Esophagus muscularis mucosa (tissue), 4 donors: ENCODE measurements around the gene LYSMD1. TPM values are rescaled to one million over a fixed set of nuclear protein-coding genes. Genes with fewer than 3 reads are reported as not detected.
"Not testable (repeated sequence)": the region's sequence is repeated elsewhere in the genome, so short reads cannot be mapped to it uniquely, and the experiment has no call there.

Experiments
- DNase-seq: peaks from one replicate; pipeline ENCODE4 v3.0.0-alpha.2; 2017; ENCODE audit errors: extremely low spot score
- H3K27ac ChIP-seq, 4 donors: fragments of 200-600 bp; sonication (generic); replicated peaks in 1 of 4; 1 replicate in 3 of 4; 2 replicates in 1 of 4; pipeline ENCODE4 v1.5.1; 2016 to 2019; ENCODE audit warnings: mild to moderate bottlenecking in 1 of 4
- H3K27me3 ChIP-seq, 4 donors: fragments of 200-600 bp; sonication (generic); one replicate each; pipeline versions ENCODE4 v1.5.1 to v1.6.0; 2016 to 2019
- H3K36me3 ChIP-seq, 4 donors: fragments of 200-600 bp; sonication (generic); one replicate each; pipeline ENCODE4 v1.5.1; 2016 to 2019
- H3K4me1 ChIP-seq, 4 donors: fragments of 200-600 bp; sonication (generic); one replicate each; pipeline ENCODE4 v1.5.1; 2016 to 2019
- H3K4me3 ChIP-seq, 4 donors: fragments of 200-600 bp; sonication (generic); 1 replicate in 2 of 4; 2 replicates in 2 of 4; pipeline ENCODE4 v1.5.1; 2016 to 2019; ENCODE audit warnings: mild to moderate bottlenecking in 4 of 4, moderate library complexity in 1 of 4
- H3K9me3 ChIP-seq, 4 donors: fragments of 200-600 bp; sonication (generic); 1 replicate in 3 of 4; 2 replicates in 1 of 4; pipeline ENCODE4 v1.5.1; 2016 to 2019
- CTCF ChIP-seq, 3 experiments: fragments of 200-600 bp in 2 of 3; fragments of 450-650 bp in 1 of 3; sonication (generic) in 2 of 3; IDR thresholded peaks; one replicate each; pipeline ENCODE4 v1.5.1; 2017 to 2019; ENCODE audit warnings: antibody characterized with exemption in 3 of 3, mild to moderate bottlenecking in 2 of 3, moderate library complexity in 1 of 3
- EP300 ChIP-seq: sonication (generic); formaldehyde crosslinking; IDR thresholded peaks from one replicate; pipeline ENCODE4 v1.6.1; 2017; ENCODE audit warnings: antibody characterized with exemption
- POLR2A ChIP-seq: fragments of 450-650 bp; IDR thresholded peaks from one replicate; pipeline ENCODE4 v1.6.1; 2017; ENCODE audit warnings: antibody characterized with exemption, moderate library complexity, mild to moderate bottlenecking, low read depth
- POLR2AphosphoS5 ChIP-seq, 2 donors: sonication (generic); formaldehyde crosslinking; IDR thresholded peaks; one replicate each; pipeline ENCODE4 v1.6.1; 2017; ENCODE audit warnings: antibody characterized with exemption in 2 of 2
- WGBS: methylation state at CpG from one replicate; pipeline ENCODE4 v1.1.5; 2018; 5-methylcytosine and 5-hydroxymethylcytosine counted together
- intact Hi-C: fragments of 100-400 bp; cut with DNase I; formaldehyde crosslinking; loops from one replicate; pipeline ENCODE4 v1.15.1; 2023
- total RNA-seq, 4 donors: library from RNA; depleted of rRNA; stranded (reverse); fragments of >200 nt; gene quantifications; one replicate each; pipeline versions ENCODE4 v1.1.0 to v1.2.1, GENCODE V29; 2016

The LYSMD1 gene
- total RNA-seq, 4 donors from 2014 or later: 10.9 to 23.5 (median 12.6) TPM

- DNase-seq, H3K9me3 ChIP-seq, intact Hi-C loops, H3K27me3 ChIP-seq, H3K36me3 ChIP-seq: not testable (repeated sequence)
- peak overlapping the region in 2 of 4 donors; percentile 69 to 95 for H3K27ac ChIP-seq
- peak; percentile 42 to 63 for TF ChIP-seq POLR2AphosphoS5 (IDR thresholded peaks at IDR 0.05)
- WGBS: 78% methylated on average over 17 of the region's 17 CpGs
- peaks cover 21 to 45% (median 35%) of the 10 kb centered on the region in 4 donors for H3K4me1 ChIP-seq
- peak overlapping the region in 1 of 4 donors; percentile 39 for H3K4me3 ChIP-seq
Measured at GRCh38 chr1:151194894-151195594, 29.3 kb upstream of the LYSMD1 start.

DNA sequence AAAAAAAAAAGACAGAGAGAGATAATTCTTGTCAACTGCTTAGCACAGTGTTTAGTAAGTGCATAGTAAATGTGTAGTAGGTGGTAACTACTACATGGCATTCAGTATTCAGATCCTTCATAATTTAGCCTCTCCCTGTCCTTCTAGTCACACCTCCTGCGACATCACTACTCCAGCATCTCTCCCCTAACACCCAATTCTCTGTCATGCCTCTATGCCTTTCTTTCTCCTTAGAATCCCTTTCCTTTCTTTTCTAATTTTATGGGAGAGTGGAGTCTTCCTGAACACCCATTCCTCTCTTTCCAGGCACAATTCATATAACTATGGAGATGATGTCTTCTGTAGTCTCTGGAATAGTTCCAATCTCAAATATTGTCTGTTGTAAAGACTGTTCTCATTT lies 28.2 kb upstream of the LYSMD1 start:
- no peak for DNase-seq
- H3K36me3 ChIP-seq: no peaks in the 10 kb centered on the region
- H3K27ac ChIP-seq: no peak overlapping the region
- peaks cover 20 to 43% (median 34%) of the 10 kb centered on the region in 4 donors for H3K4me1 ChIP-seq
- no peak overlapping the region for H3K4me3 ChIP-seq
- TF ChIP-seq POLR2A: no peak
- TF ChIP-seq POLR2AphosphoS5 (IDR thresholded peaks at IDR 0.05): no peak
- no peak for TF ChIP-seq EP300
- TF ChIP-seq CTCF (IDR thresholded peaks at IDR 0.05): no peak
- 88% methylated on average over 1 of the region's 1 CpG for WGBS
- intact Hi-C loops: no loop called here
- no peaks in the 10 kb centered on the region for H3K9me3 ChIP-seq
- no peaks in the 10 kb centered on the region for H3K27me3 ChIP-seq

GRCh38 chr1:151193304-151193703 lies 27.6 kb upstream of the LYSMD1 start:
- Histone ChIP-seq H3K9me3 (no peaks in the 10 kb centered on the region), H3K4me3 (no peak overlapping the region), H3K36me3 (no peaks in the 10 kb centered on the region), H3K27ac (no peak overlapping the region), H3K27me3 (no peaks in the 10 kb centered on the region), H3K4me1 (peaks cover 26 to 49% (median 39%) of the 10 kb centered on the region in 4 donors)
- DNase-seq: no peak
- 72% methylated on average over 6 of the region's 6 CpGs for whole genome bisulfite sequencing
- intact Hi-C loops: no loop called here
- TF ChIP-seq POLR2AphosphoS5 (IDR thresholded peaks at IDR 0.05) (no peak), CTCF (IDR thresholded peaks at IDR 0.05) (no peak), POLR2A (no peak), EP300 (no peak)

DNA sequence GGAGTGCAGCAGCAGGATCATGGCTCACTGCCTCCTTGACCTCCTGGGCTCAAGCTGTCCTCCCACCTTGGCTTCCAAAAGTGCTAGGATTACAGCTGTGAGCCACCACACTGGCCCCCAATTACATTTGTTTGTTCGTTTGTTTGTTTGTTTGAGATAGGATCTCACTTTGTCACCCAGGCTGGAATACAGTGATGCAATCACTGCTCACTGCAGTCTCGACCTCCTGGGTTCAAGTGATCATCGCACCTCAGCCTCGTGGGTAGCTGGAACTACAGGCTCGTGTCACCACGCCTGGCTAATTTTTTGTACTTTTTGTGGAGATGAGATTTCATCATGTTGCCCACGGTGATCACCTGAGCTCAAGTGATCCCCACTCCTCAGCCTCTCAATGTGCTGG lies 26.3 kb upstream of the LYSMD1 start:
- H3K27me3 ChIP-seq: no peaks in the 10 kb centered on the region
- 78% methylated on average over 7 of the region's 7 CpGs for WGBS

More for the DNA sequence above, 26.3 kb upstream of the LYSMD1 start:
- intact Hi-C loops: no loop called here
- DNase-seq: no peak
- Histone ChIP-seq H3K4me1 (peaks cover 36 to 52% (median 45%) of the 10 kb centered on the region in 4 donors), H3K9me3 (no peaks in the 10 kb centered on the region), H3K4me3 (no peak overlapping the region), H3K36me3 (no peaks in the 10 kb centered on the region), H3K27ac (no peak overlapping the region)
- no peak for TF ChIP-seq POLR2A
- TF ChIP-seq POLR2AphosphoS5 (IDR thresholded peaks at IDR 0.05): no peak
- no peak for TF ChIP-seq EP300
- TF ChIP-seq CTCF (IDR thresholded peaks at IDR 0.05): no peak
